ENCODE data around the gene PSMD9. TPM values are rescaled to one million over a fixed set of nuclear protein-coding genes. Genes with fewer than 3 reads are reported as not detected.

The PSMD9 gene
- total and polyA plus RNA-seq, 10 of the 15 experiments (the other 5 are each of a cell fraction or from before 2014, with no cell fraction given) = 14.6 to 152 (median 58.1) TPM

GRCh38 chr12:121911824-121912585 is 23.4 kb downstream of the PSMD9 start:
- H3K9ac ChIP-seq (ENCODE audit: control insufficient read depth, insufficient read depth, low read length) = no peak overlapping the region
- RAD21 ChIA-PET (ENCODE audit: unreplicated experiment) = interaction anchor here (0.9 kb wide), 1 partner anchor 225 kb away, joined by 6 read pairs; no protein-coding TSS in a partner anchor
- H3K9me3 ChIP-seq (replicated peaks; ENCODE audit: control insufficient read depth, insufficient read depth, low read length) = no peaks in the 10 kb centered on the region; the same call in 2 of the 3 replicates
- no peak overlapping the region for H3K27ac ChIP-seq (ENCODE audit: control insufficient read depth, insufficient read depth)
- FAIRE-seq (peak; percentile 85), ATAC-seq (no peak), DNase-seq (ENCODE audit: low read depth, low spot score) (no peak)
- H3K79me2 ChIP-seq (ENCODE audit: control insufficient read depth, insufficient read depth, low read length) = no peaks in the 10 kb centered on the region
- POLR2A ChIA-PET = no interaction called here
- no peaks in the 10 kb centered on the region for H3K27me3 ChIP-seq (replicated peaks in 1 of 2; ENCODE audit: control insufficient read depth in 2 of 2, insufficient read depth in 2 of 2, low read length in 1 of 2)
- CTCF ChIA-PET = interaction anchor here (0.9 kb wide), 1 partner anchor 118 kb away, joined by 3 read pairs; no protein-coding TSS in a partner anchor
- TF ChIP-seq, protein P1, sequence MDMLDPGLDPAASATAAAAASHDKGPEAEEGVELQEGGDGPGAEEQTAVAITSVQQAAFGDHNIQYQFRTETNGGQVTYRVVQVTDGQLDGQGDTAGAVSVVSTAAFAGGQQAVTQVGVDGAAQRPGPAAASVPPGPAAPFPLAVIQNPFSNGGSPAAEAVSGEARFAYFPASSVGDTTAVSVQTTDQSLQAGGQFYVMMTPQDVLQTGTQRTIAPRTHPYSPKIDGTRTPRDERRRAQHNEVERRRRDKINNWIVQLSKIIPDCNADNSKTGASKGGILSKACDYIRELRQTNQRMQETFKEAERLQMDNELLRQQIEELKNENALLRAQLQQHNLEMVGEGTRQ (IDR thresholded peaks at IDR 0.05; ENCODE audit: borderline replicate concordance, low read depth, low read length) = no peak
- TF ChIP-seq RUNX3 (IDR thresholded peaks at IDR 0.05; ENCODE audit: low read length) (peak; percentile 84), ESRRA (IDR thresholded peaks at IDR 0.05; ENCODE audit: low read length) (no peak), YY1 (IDR thresholded peaks at IDR 0.05; ENCODE audit: low read depth, low read length) (peak; percentile 53; the same call in 1 of the 2 replicates), ZNF207 (IDR thresholded peaks at IDR 0.05; ENCODE audit: borderline replicate concordance) (no peak), JUNB (IDR thresholded peaks at IDR 0.05) (0 out of 2 replicates have a peak, but pooled peaks have one; percentile 28), NFIC (IDR thresholded peaks at IDR 0.05; ENCODE audit: low read depth, low read length) (0 out of 2 replicates have a peak, but pooled peaks have one; percentile 30)
- in situ Hi-C loops (cut with MboI) = no loop called here
- WGBS (ENCODE audit: insufficient coverage, insufficient replicate concordance, low lambda C conversion rate, missing lambda C conversion rate) = 62% methylated on average over 14 of the region's 14 CpGs
- peaks cover 0 to 23% of the 10 kb centered on the region in 2 experiments for H3K36me3 ChIP-seq (ENCODE audit: control insufficient read depth in 2 of 2, insufficient read depth in 2 of 2, low read length in 1 of 2)
- 0 out of 2 replicates have a peak overlapping the region, but pooled peaks have one; percentile 7 for H3K4me2 ChIP-seq (ENCODE audit: control insufficient read depth, insufficient read depth)
- H3K4me3 ChIP-seq = no peak overlapping the region
- intact Hi-C loops (cut with micrococcal nuclease; ENCODE audit: unreplicated experiment) = no loop called here
- no peaks in the 10 kb centered on the region; the same call in 1 of the 2 replicates for H4K20me1 ChIP-seq (ENCODE audit: control insufficient read depth, insufficient read depth)
- no peak overlapping the region for H2AFZ ChIP-seq (ENCODE audit: control insufficient read depth, low read depth, low read length)
- BruUV-seq (replicated peaks) = no TSS peak
- H3K4me1 ChIP-seq (ENCODE audit: control insufficient read depth, insufficient read depth, low read length) = no peaks in the 10 kb centered on the region; the same call in none of the 2 replicates
- SMC1A ChIA-PET (ENCODE audit: uncharacterized antibody, unreplicated experiment) = no interaction called here

Measured in GM12878 (cell line).